Stimulated activated CD8-positive, alpha-beta memory T cell treated with anti-CD3 and anti-CD28 coated beads, Interleukin-12 subunit alpha, Interleukin-12 subunit beta, amount 100 ng/mL, for 1 hour (primary cell): ENCODE data around the gene MIAT.
"Not testable (repeated sequence)": the region's sequence is repeated elsewhere in the genome, so short reads cannot be mapped to it uniquely, and the experiment has no call there.

Experiments used
- DNase-seq: peaks from one replicate; pipeline ENCODE4 v3.0.0-alpha.2; 2020; ENCODE audit warnings: low read depth

The MIAT gene

DNA sequence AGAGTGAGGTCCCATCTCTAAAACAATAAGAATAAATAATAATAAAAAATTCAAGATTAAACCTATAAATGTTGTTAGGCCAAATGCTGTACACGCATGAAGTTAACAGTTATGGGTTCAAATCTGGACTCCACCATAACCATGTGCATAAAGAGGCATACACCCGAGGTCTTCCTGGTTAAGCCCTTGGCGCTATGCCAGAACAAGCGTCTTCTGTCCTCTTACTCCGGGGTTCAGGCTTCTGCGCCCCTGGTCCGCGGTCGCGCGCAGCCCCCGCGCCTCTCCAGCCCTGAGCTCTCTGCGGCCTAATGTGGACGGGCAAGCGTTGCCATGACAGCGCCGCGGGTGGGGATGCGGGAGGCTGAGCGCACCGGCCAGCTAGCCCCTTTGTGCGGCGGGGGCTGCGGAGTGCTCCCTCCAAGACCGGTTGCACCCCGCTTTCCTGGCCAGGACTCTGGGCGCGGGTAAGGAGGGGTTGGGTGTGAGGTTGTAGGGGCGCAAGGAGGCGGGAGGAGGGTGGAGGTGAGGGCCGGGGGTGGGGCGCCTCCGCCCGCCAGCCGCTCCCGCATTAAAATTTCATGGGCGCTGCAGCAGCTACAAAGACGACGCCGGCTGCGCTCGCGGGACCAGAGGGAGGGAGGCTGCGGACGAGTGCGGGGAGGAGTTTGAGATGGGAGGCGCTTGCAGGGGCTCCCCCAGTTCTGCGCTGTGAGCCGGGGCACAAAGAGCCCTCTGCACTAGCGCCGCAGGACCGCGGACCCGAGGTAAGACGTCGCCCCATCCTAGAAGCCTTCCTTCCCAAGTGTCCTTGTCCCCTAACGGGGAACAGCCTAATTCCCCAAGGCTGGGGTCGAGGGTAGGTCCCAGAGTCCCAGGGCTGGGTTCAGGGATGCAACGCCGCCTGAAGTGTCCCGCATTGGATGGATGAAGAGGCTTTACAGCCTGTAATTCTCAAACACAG lies at the start of gene MIAT:
MIAT (plus strand) TSS at position 698 of the 961 bp plus-strand sequence.
- DNase-seq = no peak

DNA sequence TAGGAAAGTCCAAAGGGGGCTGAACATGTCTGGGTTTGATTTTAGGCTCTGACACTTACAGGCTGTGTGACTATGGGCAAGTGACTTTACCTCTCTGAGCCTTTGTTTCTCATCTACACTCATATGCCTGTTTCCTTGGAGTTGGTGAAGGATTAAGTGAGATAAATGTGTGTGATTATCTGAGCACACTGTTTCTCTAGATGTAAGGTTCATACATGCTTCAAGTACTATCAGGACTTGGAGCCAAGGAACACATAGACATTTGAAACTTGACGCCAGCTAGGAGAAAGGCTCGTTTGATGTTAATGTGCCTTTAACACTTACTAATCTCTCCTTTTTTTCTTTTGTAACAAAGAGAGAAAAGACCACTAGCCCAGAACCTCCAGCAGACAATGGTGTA lies 49.3 kb upstream of the MIAT start:
- DNase-seq = no peak

DNA sequence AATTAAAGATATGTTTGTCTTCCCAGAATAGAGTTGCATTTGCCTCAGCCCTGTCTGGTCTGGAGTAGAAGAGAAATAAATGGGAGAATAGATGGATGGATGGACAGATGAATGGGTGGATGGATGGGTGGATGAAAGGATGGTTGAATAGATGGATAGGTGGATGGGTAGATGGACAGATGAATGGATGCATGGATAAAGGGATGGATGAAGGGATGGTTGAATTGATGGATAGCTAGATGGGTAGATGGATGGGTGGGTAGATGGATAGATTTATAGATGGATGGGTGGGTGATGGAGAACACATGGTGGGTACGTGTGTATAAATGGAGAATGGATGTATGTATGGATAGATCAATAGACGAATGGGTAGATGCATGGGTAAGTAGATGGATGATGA lies 48.1 kb upstream of the MIAT start:
- no peak for DNase-seq

DNA sequence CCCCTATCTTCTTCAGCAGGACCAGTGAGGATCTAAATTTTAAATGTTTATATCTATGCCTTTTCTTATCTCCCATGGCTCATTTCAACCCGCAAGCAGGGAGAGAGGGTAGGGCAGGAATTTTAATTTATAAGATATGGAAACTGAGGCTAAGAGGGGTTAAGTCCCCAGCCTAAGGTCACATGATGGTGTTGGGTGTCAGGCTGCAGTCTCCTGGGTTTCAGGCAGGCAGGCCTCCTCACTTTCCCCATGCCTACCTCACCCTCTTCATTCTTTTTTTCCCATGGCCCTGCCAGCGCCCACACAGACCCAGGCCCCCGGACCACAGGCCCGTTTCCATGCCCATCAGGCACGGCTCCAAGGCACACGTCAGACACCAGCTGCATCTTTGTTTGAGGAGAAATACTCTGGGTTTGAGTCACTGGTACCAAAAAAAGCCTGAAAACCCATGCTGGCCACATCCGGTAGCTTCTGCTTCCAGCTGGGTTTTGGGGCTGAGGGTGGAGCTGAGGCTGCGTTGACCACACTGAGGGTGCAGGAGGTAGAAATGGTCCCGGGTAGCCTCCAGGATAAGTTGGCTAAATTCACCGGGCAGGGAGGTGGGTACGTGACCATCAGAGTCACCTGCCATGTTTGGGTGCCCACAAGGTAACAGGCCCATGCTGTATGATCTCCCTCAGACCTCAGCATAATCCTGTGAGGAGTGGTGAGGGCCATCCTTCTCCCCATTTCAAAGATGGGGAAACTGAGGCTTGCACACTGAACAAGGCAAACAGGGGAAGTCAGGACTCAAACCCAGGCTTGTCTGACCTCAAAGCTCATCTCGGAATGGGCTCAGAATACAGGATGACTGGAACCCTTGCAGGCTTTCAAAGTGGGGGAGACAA lies 47.1 kb upstream of the MIAT start:
- no peak for DNase-seq

DNA sequence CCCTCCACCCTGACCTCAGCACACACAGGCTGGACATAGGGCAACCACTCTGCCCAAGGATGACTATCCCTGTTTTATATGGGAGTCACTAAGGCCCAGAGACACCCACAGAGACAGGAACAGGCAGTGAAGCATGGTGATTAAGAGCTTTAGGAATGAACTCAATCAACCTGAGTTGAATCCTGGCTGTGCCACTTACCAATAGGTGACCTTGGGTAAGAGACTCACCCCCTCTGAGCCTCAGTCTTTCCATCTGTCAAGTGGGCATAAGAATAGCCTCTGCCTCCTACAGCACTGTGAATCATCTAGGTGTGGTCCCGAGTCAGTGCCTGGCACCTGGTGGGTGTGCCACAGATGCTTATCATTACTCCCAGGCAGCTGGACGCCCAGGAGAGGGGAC lies 46.4 kb upstream of the MIAT start:
- DNase-seq = no peak

DNA sequence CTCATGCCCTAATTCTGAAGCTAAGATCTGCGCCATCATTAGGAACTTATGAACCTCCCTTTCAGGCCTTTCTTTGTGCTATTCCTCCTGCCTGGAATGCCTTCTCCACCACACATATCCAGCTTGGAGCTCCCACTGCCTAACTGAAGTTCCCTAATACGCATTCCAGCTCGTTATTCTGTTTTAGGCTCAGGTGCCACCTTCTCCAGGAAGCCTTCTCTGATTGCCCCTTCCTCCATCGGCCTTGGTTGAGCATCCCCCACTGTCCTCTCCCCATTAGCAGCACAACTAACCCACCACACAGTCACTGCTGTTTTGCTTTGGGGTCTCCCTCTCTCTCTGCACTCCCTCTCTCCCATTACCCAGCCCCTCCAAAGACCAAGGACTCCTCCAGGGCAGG lies 44.7 kb upstream of the MIAT start:
- no peak for DNase-seq

DNA sequence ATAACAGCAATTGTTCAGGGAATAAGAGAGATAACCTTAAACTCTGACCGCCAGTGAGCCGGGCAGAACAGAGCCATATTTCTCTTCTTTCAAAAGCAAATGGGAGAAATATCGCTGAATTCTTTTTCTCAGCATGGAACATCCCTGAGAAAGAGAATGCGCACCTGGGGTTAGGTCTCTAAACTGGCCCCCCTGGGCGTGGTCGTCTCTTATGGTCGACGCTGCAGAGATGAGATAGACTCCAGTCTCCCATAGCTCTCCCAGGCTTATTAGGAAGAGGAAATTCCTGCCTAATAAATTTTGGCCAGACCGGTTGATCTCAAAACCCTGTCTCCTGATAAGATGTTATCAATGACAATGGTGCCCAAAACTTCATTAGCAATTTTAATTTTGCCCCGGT lies 43.6 kb upstream of the MIAT start:
- not testable (repeated sequence) for DNase-seq

DNA sequence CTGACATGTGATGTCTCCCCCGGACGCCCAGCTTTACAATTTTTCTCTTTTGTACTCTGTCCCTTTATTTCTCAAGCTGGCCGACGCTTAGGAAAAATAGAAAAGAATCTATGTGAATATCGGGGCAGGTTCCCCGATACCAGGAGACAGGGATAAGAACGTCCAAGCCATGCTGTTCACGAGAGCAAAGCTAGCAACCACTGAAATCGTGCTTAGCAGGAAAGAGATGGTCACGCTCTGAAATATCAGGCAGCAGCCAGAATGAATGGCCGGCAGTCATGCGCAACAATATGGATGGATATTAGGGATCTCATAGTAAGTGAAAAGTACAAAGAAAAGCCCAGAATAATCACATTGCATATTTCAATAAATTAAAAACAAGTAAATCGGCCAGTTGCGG lies 43.1 kb upstream of the MIAT start:
- no peak for DNase-seq

DNA sequence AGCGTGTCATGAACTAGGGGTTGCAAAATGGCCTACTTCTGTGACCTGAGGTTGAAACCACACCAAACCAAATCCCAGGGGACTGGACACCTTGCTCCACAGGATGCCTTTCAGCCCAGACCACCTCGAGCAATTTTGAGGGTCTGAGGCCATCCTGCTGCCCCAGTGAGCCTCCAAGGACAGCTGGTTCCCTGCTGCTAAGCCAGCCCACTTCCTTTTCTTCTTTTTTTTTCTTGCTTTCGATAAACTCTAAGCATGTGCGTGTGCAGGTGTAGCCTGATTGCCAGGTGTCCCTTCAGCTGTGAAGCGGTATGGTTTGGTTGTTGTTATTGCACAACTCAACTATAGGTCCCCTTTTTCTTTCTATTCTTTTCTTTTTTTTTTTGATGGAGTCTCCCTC lies 42.2 kb upstream of the MIAT start:
- DNase-seq = no peak

DNA sequence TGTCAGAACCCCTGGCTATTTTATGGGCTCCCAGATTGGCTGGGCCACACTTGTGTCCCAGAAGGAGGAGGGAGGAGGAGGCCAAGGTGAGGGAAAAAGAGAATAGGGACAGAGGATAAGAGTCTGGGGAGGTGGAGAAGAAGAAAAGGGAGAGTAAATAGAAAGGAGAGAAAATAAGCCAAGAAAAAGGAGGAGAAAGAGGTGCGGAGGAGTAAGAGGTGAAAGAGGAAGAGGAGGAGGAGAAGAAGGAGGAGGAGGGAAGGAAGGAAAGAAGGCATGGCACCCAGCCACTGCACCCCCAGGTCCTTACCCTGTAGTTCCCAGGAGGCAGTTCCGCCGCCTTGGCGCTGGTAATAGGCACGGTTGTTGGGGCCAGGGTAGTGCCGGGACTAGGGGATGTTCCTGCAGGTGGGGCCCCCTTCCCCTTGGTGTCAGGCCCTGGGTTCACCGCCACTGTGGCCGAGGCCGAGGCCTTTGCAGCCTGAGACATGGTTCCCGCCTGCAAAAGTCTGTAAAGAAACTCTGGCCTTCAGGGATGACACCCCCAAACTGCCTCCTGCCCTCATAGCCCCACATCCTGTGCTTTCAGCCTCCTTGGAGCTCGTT lies 41.5 kb upstream of the MIAT start:
- DNase-seq = no peak

DNA sequence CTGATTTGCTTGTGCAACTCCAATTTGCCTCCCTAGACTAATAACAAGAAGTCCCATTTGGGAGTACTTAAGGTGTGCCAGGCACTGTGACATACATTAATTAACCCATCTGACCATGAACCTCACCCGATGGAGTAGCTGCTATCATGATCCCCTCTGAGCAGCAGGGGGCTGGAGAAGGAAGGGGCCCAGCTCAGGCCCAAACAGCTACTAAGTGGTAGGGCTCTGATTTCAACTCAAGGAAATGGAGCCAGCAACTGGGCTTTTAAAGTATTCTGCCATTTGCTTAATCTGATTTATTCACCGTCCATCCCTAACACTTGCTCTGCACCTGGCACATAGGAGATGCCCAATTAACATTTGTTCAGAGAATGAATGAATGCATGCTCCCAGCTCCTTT lies 40.7 kb upstream of the MIAT start:
- DNase-seq = no peak

DNA sequence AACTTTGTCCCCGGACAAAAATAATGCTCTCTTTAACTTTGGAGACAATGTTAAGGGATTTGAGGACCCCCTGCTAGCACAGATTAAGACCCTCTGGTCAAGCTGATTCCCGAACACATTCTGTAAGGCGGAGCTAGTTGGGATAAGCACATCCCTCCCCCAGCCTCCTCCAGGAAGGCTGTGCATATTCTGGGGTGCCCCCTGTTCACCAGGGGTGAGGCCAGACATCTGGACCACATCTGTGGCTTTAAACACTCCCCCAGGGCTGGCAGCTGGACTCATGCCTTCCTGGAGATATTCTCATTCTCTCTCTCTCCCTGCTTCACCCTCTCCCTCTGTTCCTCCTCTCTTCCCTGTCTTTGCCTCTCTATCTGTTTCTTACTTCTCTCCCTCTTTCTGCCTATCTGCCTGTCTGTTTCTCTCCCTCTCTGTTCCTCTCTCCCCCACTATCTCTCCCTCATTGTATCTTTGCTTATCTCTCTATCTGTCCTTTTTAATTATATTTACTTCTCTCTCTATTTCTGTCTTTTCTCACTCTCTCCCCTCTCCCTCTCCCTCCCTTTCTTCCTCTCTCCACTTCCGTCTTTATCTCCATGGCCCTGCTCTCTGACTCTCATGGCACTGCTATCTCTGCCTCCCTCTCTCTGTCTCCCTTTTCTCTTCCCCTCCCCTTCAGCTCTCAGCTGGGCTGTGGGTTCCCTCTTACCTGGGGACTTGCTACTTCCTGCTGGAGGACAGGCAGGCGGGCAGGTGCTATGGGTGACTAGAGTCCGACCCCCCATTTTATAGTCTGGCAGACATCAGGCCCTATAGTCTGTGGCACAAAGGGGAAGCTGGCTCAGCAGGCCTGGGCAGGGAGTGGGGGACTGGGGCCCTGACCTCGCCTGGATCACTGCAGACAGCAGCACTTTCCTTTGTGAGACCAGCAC lies 39.9 kb upstream of the MIAT start, which contains the start of gene CRYBB1:
CRYBB1 (minus strand) TSS at position 757 of the 929 bp plus-strand sequence. CDS start 1,708 bp downstream, outside the sequence.
- DNase-seq = no peak

DNA sequence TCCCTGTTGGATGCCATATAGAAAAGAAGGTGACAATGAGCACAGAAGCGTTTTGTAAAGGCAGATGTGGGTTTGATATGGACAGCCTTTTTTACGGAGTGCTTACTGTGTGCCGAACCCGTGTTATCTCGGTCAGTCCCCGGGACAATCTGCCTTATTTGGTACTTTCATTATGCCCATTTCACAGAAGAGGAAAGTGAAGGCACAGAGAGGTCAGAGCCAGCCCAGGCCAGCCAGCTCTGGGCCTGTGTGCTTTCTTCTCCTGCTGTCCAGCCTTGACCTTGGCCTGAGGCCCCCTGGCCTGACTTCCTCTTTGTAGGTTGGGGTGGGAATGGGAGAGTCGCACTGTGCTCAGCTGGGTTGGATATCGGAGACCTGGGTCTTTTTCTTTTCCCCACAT lies 38.9 kb upstream of the MIAT start:
- DNase-seq = no peak

DNA sequence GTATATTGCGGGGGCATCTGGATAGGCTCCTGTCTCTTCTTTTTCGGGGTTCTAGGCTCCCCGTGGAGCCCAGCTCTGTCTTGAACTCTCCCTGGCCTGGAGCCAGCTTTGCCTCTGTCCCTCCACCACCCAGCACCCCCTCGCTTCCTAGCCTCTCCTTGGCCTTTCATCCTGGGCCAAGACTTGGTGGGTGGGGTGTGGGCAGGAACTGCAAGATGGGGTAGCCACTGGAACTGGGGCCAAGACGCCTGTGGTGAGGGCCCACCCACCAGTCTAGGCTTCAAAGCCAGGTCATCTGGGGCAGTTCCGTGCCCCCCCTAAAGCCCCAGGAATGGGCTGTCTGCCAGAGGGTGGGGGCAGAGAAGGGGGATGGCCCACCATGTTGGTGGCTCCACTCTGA lies 37.9 kb upstream of the MIAT start:
- no peak for DNase-seq

DNA sequence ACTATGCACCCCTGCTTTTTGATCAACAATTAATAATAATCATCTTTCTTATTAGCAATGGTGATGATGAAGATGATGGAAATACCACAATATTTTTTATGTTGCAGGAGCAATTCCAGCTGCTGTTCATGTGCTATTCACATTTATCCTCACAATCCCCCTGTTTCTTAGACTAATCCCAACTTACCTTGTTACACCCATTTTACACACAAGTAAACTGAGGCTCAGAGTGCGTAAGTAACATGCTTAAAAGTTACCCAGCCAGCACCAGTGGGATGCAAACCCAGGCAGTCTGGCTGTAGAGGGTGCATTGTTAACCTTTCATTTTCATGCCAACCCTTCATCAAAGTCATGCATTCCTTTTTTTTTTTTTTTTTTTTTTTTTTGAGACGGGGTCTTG lies 37.2 kb upstream of the MIAT start:
- no peak for DNase-seq

DNA sequence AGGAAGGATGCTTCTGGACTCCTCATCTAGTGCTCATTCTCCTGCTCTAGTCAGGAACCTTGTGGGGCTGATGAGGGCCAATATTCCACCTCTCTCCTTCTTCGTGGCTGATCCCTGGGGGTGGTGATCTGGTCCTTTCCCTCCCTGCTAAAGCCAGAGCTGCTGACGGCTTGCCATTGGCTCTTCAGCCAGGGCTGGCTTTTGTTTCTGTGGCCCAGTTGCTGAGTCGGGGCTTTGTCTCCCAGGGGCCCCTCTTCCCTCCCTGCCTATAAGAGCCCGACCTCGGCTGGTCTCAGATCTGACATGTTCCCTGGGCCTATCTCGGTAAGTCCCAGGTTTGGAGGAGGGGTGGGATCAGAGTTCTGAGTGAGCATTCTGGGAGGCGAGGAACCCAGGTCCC lies 35.7 kb upstream of the MIAT start, which contains the start of gene CRYBA4:
CRYBA4 (plus strand) TSS at position 301 of the 400 bp plus-strand sequence. CDS start 634 bp downstream, outside the sequence.
- no peak for DNase-seq

DNA sequence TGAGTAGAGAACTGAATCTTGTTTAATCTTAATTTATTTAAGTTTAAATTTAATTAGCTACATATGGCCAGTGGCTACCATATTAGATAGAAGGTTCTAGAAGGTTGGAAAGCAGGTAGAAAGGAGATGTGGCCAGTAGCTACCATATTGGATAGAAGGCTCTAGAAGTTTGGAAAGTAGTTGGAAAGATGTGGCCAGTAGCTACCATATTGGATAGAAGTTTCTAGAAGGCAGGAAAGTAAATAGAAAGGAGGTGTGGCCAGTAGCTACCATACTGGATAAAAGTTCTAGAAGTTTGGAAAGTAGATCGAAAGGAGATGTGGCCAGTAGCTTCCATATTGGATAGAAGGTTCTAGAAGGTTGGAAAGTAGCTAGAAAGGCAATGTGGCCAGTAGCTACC lies 33.4 kb upstream of the MIAT start:
- no peak for DNase-seq

DNA sequence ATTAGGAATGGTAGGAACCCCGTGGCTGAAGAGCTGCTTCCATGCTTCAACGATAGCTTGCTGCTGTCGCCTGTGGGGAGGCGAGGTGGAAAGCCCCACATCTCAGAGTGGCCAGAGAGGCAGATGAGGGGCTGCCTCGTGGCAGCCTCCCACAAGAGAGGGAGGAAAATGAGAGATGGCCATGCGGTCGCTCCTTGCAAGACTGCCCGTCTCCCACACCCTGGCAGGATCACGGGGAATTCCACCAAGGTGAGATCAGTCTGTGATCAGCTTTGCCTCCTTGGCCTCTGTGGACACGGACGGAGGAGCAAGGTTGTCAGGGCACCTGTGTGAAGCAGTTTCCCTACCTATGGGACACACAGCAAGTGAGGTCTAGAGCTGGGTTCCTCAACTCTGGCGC lies 32.6 kb upstream of the MIAT start:
- DNase-seq = no peak

DNA sequence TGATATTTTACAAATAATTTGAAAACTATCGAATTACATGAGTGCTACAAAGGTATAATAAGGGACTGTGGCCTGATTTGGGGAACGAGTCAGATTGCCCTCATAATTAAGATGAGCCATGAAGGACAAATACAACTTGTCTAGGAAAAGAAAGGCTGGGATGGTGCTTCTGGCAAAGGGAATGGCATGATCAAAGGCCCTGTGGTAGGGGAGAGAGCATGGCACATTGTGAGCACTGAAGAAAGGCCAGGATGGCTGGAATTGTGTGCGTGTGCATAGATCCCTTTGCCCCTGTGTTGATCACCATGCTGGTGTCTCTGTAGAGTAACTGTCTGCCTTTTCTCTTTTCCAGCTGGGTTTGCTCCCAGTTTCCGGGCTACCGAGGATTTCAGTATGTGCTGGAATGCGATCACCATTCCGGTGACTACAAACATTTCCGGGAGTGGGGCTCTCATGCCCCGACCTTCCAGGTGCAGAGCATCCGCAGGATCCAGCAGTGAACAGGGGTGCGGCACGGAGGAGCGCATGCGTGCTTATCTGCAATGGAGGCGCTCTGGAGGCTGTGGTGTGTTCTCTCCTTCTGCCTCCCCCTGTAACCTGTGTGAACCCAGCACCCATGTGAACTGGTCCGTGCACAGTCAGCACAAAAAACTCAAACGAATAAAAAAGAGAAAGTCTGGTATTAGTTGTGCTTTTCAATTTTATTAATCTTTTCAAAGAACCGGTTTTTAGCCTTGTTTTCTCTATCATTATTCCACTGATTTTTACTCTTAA lies 27.2 kb upstream of the MIAT start:
- no peak for DNase-seq

DNA sequence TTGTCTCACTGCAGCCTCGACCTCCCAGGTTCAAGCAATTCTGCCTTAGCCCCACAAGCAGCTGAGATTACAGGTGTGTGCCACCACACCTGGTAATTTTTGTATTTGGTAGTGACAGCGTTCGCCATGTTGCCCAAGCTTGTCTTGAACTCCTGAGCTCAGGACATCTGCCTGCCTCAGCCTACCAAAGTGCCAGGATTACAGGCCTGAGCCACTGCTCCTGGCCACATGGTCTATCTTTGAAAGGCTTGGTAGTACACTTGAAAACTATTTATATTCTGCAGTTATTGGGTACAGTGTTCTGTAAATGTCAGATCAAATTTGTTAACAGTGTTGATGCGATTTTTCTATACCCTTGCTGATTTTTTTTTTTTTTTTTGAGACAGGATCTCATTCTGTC lies 26.1 kb upstream of the MIAT start:
- no peak for DNase-seq
